Activated T-cell treated with anti-CD3 and anti-CD28 coated beads for 48 hours (primary cell): Measurements from ENCODE around the gene EIF2S1.
"Not testable (repeated sequence)": the region's sequence is repeated elsewhere in the genome, so short reads cannot be mapped to it uniquely, and the experiment has no call there.

Experiments used
- DNase-seq: peaks from one replicate; pipeline ENCODE4 v3.0.0-alpha.2; 2020; ENCODE audit warnings: low read depth

Gene EIF2S1

DNA sequence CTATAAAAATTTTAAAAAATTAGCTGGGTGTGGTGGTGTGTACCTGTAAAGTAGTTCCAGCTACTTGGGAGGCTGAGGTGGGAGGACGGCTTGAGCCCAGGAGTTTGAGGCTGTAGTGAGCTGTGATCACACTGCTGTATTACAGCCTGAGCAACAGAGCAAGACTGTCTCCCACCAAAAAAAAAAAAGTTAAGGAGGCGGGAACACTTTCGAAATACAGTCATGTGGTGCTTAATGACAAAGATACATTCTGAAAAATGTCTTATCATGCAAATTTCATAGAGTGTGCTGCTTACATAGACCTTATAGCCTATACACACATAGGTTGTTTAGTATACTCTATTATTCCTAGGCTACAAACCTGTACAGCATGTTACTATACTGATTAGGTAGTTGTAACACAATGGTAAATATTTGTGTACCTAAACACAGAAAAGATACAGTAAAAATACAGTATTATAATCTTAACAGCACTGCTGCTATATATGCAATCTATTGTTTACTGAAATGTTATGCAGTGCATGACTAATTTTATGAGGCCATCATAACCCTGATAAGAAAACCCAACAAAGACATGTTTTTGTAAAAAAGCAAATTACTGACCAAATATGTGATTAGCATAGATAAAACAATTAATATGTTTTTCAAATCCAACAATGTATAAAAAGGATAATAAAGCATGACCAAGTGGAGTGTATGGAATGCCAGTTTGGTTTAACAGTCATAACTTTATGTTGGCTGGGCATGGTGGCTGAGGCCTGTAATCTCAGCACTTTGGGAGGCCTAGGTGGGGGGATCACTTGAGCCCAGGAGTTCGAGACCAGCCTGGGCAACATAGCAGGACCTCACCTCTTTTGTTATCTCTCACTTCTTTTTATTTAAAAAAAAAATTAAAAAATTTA lies 11.4 kb downstream of the EIF2S1 start:
- DNase-seq, result no peak

DNA sequence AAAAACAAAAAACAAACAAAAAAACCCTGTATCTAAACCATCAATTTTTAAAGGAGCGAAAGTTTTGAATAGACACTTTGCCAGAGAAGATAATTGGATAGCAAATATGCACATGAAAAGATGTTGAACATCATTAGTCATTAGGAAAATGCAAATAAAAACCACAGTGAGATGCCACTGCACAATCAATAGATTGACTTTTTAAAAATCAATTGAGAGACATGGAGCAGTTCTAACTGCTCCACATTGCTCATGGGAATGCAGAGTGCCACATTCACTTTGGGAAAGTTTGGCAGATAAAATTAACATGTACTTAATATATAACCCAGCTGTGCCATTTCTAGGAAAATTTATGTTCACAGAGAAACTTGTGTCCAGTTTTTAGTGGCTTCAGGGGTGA lies 12.7 kb downstream of the EIF2S1 start:
- no peak for DNase-seq

DNA sequence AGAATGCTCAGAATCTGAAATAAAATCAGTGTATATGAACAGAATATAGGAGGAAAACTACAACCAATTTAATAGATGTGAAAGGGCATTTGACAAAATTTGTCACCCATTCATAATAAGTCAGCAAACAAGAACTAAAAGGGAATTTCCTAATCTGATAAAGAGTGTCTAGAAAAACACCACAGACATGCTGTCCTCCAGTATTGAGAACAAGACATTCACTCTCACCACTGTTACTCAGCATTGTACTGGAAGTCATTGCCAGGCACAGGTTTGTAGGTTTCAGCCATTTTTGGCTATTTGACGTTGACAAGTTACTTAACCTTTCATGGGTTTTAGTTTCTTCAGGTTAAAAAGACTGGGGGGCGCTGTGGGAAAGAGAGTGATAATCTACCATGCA lies 13.2 kb downstream of the EIF2S1 start:
- DNase-seq, result no peak

DNA sequence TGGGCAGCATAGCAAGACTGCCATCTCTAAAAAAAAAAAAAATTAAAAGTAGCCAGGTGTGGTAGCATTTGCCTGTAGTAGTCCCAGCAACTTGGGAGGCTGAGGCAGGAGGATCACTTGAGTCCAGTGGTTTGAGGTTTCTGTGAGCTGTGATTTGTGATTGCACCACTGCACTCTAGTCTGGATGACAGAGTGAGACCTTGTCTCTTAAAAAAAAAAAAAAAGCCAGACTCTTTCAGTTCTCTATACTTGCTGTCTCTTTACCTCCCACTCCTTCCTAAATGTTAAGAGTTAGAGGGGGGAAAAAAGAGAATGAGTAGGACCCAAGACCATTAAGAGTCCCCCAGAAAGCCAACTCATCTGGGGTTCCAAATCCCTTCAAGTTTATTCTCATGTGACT lies 17.8 kb downstream of the EIF2S1 start:
- no peak for DNase-seq

DNA sequence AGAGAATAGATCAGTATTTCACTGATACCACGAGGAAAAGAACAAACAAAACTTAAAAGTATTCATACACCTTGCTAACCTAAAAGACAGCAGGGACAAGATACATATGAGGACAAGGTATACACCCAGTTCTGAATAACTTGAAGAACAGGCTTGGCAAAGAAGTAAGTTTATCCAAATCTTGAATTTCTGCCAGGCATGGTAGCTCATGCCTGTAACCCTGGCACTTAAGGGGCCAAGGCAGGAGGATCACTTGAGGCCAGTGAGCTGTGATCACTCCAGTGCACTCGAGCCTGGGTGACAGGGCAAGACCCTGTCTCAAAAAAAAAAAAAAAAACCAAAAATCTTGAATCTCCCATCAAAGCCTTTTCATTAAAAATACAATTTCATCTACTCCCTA lies 25.0 kb downstream of the EIF2S1 start:
- DNase-seq, result no peak

DNA sequence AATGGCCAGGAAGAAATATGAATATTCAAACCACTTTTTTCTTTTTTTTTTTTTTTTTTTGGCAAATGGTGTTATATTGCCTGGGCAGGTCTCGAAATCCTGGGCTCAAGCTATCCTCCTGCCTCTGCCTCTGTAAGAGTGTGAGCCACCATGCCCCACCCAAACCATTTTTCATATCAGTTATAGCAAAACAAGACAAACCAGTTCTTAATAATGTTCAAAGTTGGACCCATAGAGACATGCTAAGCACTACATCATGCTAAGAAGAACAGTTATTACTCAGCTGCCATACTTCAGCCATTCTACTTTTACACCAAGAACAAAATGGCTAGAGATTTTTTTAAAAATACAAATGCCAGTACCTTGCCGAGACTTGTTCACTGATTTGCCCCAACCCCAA lies 25.5 kb downstream of the EIF2S1 start:
- no peak for DNase-seq

DNA sequence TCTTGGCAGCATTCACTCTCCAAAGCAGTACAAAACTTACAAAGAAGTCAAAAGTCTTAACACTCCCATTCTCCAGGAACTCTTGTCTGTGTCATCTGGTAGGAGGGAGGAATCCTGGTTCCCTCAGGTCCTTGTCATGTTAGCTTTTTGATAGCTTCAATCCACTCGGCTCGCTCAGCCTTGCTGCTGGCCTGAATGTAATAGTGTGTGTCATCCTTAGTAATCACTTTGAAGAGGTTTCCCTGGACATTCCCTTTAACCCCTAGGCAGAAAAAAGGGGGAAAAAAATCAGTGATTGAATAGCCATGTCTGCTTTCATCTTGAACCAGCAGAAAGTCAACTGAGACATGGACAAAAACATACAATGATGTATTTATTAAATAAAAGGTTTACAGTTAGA lies 27.1 kb downstream of the EIF2S1 start:
- no peak for DNase-seq

DNA sequence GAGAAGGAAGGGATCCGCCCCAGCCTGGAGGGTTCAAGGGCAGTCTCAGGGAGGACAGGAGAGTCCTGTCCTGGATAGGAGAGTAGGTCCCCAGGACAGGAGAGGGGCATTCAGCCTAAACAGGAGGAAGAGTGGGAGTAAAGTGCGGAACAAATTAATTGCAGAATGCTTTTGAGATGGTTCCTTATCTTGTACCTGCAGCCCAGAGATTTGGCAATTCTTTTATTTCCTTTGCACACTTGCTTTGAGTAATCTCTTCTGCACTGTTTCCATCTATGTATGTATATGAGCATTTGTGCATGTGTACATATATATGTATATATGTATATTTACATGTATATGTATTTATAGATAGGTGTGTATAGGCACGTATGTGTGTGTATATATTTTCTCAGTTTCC lies 29.1 kb downstream of the EIF2S1 start:
- DNase-seq, result no peak

DNA sequence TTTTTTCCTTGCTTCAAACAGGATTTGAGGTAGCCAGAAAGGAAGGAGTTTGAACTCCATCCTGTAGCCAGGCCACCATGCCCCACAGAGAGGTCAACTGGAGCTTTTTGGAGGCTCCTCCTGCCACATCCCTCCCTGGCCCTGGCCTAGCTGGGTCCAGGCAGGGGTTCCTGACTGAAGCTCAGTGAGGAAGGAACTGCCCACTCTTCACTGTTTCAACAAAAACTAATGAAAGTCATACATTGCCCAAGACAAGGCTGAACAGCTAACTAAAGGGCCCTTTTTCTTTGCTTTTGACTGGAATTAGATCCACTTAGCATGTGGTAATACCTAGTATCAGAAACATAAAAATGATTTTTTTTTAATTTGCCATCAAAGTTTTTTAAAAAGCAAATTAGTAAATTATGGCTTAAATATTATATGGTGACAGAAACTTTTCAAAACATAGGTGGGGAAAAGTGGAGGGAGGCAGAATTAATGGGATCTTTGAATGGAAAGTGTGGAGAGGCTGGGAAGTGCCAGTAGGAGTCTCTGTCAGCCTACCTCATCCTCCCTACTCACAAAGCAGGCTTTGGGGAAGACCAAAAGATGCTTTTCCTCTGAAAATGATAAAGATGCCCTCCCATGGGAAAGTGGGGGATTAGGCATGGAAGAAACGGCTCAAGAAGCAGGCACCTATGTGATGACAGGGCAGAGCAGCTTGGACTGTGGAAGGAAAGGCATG lies 29.8 kb downstream of the EIF2S1 start:
- DNase-seq, result no peak

DNA sequence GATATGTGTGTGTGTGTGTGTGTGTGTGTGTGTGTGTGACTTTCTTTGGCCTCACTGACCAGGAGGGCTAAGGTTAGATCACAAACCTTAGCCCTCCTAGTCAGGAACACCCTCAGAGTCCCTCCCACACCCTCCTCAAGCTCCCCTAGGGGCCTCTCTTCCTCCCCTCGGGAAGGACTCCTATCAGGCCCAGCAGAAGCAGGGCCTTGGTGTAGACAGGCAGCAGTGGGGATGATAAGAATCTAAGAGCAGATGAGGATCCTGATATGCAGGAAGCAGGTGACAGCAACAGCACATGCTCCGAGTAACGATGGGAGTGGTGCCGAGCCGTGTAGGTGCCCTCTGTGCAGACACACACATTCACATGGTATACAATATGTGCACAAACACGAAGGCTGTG lies 31.1 kb downstream of the EIF2S1 start:
- DNase-seq, result no peak

DNA sequence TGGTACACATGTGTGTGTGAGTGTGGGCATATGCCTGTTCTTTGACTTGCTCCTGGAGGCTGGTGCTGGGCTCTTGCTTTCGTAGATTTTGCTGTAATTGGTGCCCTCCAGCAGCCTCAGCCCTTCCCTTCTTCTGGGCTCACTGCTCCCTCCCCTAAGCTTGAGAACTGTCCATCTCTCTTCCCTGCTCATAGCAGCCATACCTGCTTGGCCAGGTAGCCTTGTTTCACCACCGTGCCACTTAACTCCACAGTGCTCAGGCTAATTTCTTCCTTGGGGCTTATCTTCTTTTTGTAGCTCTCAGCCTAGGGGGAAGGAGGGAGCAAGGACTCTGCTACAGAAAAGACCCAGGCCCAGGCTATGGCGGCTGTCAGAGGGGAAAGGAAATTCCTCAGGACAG lies 32.0 kb downstream of the EIF2S1 start:
- no peak for DNase-seq

DNA sequence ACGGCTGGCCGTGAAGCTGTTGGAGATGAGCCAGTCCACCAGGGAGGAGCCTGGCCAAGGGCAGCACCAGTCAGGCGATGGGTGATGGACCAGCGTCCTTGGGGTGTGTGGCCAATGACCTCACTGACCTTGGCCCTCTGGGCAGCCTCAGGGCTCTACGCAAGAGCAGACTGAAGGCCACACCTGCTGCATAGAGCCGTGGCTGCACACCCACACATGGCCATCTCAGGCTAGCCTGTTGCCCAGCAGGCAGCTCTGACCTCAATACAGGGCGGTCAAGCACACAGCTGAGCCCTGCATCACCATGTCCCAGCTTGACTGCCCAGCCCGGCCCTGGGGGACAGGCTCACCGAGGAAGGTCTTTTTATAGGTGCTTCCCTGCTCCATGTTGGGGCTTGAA lies 32.7 kb downstream of the EIF2S1 start:
- no peak for DNase-seq

DNA sequence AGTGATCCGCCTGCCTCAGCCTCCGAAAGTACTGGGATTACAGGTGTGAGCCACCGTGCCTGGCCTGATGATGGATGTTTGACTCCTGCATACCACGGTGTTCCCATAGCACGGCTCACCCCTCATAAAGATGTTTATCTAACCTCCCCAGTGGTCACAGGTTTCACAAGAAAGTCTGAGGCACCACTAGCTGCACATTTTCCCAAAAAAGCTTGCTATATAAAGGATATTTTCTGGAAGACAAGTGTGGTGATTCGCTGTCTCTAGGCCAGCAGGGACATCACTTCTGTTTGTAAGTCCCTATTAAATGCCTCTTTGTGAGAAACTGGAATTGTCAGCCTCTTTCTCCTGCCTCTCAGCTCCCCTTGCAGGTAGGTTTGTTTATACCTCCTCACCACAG lies 33.6 kb downstream of the EIF2S1 start:
- DNase-seq, result no peak

DNA sequence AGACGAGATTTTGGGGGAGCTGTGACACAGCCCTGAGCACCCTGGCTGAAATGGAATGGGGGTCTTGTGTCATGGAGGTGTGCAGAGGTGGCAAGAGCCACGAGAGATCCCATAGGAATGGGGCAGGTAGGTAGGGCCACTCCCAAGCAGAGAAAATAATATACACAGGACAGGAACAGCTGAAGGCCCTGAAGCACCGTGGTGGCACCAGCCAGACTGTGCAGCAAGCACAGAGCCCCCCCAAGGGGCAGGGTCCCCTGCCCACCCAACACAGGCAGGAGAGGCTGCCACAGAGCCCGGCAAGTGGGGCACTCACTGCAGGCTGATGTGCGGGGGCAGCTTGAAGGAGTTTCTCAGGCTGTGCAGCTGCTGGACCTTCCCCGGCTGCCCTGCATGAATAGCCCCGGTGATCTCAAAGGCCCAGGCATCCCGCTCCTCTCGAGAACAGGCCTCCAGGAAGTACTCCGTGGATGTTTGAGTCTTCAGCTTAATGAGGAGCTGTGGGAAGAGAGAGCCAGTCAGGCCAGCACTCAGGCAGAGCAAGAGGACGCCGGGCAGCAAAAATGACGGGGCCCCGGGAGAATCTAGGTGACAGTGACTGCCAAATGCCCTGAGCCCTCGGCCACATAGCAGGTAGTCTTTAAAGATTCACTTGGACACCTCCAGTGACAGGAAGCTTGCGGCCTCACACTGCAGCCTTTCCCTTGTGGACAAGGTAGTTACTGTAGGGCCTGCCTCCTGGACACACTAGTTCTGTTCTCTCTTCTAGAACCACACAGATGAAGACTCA lies 35.2 kb downstream of the EIF2S1 start:
- DNase-seq, result no peak

DNA sequence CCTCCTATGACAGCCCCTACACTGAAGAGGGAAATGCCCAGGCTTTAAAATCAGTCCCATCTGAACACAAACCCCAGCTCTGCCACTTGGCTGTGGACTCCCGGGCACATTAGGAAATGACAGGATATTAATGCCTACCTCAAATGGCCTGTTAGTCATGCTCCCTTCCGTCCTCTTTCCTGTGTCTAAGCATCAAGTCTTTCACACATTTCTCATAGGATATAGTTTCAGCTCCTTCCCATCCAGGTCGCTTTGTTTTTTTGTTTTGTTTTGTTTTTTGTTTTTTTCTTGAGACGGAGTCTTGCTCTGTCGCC lies 35.7 kb downstream of the EIF2S1 start:
- DNase-seq, result no peak

DNA sequence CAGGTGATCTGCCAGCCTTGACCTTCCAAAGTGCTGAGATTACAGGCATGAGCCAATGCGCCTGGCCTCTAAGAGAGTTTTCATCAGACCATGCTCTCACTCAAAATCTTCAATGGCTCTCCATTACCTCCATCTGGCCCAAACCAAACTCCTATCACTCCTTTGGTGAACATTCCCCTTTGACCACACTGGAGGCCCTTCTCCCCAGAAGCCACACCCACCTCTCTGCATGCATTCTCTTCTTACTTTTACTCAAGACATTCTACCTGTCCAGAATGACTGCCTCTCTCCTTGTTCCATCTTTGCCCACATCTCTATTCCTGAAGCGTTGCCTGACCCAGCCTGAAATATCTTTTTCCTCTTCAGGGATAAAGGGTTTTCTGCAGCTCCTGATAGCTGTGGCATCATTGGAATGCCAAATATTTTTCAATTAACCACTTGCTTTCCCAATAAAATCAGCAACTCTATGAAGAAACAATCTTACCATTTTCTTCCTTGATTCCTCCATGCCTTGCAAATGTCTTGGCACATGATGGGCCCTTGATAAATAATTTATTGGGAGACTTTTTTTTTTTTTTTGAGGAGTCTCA lies 36.3 kb downstream of the EIF2S1 start:
- no peak for DNase-seq

DNA sequence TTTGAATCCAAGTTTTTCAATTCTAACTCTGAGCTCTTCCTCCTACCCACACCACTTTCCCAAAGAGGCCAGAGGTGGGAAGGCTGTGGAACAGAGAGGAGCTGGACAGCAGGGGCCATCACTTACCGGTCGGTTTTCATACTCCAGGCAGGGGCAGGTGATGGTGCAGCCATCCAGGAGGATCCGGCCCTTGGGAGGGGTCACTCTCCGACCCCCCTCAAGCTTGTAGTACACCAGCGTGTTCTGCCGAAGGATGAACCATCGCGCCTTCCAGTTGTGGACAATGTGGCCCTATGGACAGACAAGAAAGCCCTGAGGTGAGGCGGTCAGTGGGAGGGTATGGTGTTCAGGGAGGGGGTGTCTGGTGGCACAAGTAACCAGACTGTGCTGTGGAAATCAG lies 37.4 kb downstream of the EIF2S1 start:
- DNase-seq, result no peak

DNA sequence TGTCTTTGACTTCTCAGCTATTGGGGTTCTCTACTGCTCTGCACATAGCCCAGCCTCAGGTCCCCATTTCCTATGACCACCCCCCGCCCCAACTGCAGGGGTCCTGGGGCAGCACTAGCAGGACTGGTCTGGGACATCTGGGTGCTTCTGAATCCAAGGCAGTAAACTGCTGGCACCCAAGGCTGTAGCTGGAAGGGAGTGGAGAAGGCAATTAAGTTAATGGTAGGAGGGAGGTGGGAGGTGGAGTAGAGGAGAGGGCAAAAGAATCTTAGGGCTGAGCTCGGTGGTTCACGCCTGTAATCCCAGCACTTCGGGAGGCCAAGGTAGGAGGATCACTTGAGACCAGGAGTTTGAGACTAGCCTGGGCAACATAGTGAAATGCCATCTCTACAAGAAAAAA lies 40.3 kb downstream of the EIF2S1 start:
- DNase-seq, result no peak

DNA sequence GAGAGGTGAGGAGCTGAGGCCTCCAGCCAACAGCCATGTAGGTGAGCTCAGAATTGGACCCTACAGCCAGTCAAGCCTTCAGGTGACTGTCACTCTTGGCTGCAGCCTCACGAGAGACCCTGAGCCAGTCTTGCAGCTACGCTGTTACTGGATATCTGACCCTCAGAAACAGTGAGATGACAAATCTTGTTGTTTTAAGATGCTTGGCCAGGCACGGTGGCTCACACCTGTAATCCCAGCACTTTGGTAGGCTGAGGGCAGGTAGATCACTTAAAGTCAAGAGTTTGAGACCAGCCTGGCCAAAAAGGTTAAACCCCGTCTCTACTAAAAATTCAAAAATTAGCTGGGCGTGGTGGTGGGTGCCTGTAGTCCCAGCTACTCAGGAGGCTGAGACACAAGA lies 45.6 kb downstream of the EIF2S1 start:
- no peak for DNase-seq

DNA sequence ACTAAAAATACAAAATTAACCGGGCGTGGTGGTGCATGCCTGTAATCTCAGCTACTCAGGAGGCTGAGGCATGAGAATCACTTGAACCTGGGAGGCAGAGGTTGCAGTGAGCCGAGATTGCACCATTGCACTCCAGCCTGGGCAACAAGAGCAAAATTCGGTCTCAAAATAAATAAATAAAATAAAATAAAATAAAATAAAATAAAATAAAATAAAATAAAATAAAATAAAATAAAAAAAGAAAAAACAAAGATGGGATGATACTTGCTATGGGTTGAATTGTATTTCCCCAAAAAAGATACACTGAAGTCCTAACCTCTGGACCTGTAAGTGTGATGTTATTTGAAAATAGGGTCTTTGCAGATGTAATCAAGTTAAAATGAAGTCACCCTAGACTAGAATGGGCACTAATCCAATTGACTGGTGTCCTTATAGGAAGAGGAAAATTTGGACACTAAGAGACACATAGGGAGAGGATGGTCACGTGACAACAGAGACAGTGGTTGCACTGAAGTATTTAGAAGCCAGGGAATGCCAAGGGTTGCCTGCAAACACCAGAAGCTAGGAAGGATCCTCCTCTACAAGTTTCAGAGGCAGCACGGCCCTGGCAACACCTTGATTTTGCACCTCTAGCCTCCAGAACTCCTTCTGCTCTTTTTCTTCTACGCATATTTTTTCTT lies 48.1 kb downstream of the EIF2S1 start:
- not testable (repeated sequence) for DNase-seq

DNA sequence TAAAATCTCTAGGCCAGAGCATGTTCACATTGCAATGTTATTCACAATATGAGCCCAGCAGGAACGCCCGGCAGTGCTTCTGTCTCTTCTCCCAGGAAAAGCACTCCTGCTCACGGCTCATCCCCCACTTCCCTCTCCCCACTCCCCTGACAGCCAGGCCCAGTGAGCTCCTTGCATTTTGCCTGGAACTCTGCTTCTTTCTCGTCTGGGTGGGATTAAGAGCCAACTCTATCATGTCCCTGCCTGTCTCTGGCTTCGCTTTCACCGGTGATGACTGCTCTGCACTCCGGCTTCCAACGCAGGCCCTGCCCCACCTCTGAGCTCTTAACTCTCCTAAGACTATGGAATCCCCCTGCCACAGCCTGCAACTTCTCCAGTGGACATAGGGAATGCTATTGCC lies 49.3 kb downstream of the EIF2S1 start:
- no peak for DNase-seq

DNA sequence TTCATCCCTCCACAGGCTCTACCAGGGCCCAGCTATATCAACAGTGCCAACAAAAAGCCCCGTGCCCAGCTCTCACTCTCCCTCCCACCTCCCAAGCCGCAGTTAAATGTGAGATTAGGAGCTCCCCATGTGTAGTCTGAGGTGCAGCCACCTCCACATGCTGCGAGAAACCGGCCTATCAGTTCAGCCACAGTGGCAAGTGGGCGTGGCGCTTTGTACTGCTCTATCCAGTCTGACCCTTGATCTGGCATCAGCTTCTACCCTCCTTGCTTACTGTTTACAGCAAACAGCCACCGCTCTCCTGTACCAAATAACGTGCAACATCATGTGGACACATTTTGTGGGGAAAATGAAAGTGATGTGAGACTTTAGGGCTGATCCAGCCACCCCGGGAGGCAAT lies 50.2 kb downstream of the EIF2S1 start:
- no peak for DNase-seq
